K562 (cell line): ENCODE measurements around the gene PARD3B. TPM values are rescaled to one million over a fixed set of nuclear protein-coding genes. Genes with fewer than 3 reads are reported as not detected.

Experiments
- ATAC-seq: fragments of 200-7000 bp; cut with Tn5 transposase; 3 replicates; pipeline ENCODE4 v1.9.1; 2020; ENCODE audit warnings: moderate library complexity
- BruUV-seq: library from RNA; stranded (reverse); fragments of 400-500 nt; replicated peaks from 2 replicates; lab custom pipeline; 2021; lab: Mats Ljungman, UMichigan
- CTCF ChIA-PET: fragments of 300-600 bp; formaldehyde crosslinking; extraction: SDS; loops from one replicate; lab custom pipeline; 2021; ENCODE audit warnings: low intra/inter-chr PET ratio; lab: Yijun Ruan, JAX
- POLR2A ChIA-PET: fragments of 300-600, 350-650 bp; sonication (Branson Sonifier 250); formaldehyde crosslinking; extraction: SDS; loops from one replicate; lab custom pipeline; 2021; ENCODE audit warnings: antibody characterized with exemption, inconsistent platforms; lab: Yijun Ruan, JAX
- DNase-seq, 4 experiments: peaks; one replicate each; pipeline versions ENCODE4 v3.0.0 to v3.0.0-alpha.2; 2011 to 2018; ENCODE audit warnings: low spot score in 3 of 4, mixed read lengths in 3 of 4; ENCODE audit errors: extremely low read depth in 1 of 4
- FAIRE-seq: peaks from 2 replicates; lab custom pipeline; 2011; peaks lifted over from hg19 to GRCh38; lab: Jason Lieb, UNC
- H2AFZ ChIP-seq: 2 replicates; pipeline ENCODE4 v1.6.0; 2011; ENCODE audit warnings: low read depth, low read length, control low read depth, inconsistent platforms
- H3K27ac ChIP-seq: fragments of 200-600 bp; 3 replicates; pipeline ENCODE4 v1.8.0; 2011; ENCODE audit warnings: low read depth, mild to moderate bottlenecking, control low read depth, inconsistent platforms, low read length, moderate library complexity, mixed read lengths; ENCODE audit errors: extremely low read depth
- H3K27me3 ChIP-seq, 2 experiments: fragments of 300-600 bp in 1 of 2; 2 replicates in 1 of 2; 3 replicates in 1 of 2; pipeline versions ENCODE4 v1.6.0 to v1.8.0; 2011; ENCODE audit warnings: inconsistent platforms in 2 of 2, low read length in 2 of 2, mild to moderate bottlenecking in 1 of 2, mixed read lengths in 1 of 2, moderate library complexity in 1 of 2; ENCODE audit not compliant: control insufficient read depth in 2 of 2, insufficient read depth in 2 of 2
- H3K36me3 ChIP-seq: fragments of 300-600 bp; 3 replicates; pipeline ENCODE4 v1.8.0; 2011; ENCODE audit warnings: mild to moderate bottlenecking, low read length, inconsistent platforms; ENCODE audit not compliant: control insufficient read depth, insufficient read depth
- H3K4me1 ChIP-seq, 2 experiments: fragments of 200-600 bp in 1 of 2; replicated peaks in 1 of 2; 2 replicates in 1 of 2; 3 replicates in 1 of 2; pipeline versions ENCODE4 v1.5.1 to v1.8.0; 2011; ENCODE audit warnings: inconsistent platforms in 2 of 2, low read length in 2 of 2, mild to moderate bottlenecking in 1 of 2, mixed read lengths in 1 of 2, moderate library complexity in 1 of 2; ENCODE audit not compliant: control insufficient read depth in 2 of 2, insufficient read depth in 2 of 2
- H3K4me2 ChIP-seq: 2 replicates; pipeline ENCODE4 v1.6.1; 2011; ENCODE audit warnings: low read length, control low read depth, inconsistent platforms, mixed read lengths; ENCODE audit not compliant: insufficient read depth
- H3K4me3 ChIP-seq: fragments of 200-600 bp; sonication (generic), shearing (Covaris generic); 2 replicates; pipeline ENCODE4 v1.5.1; 2016; ENCODE audit warnings: control low read depth, inconsistent platforms
- H3K79me2 ChIP-seq: fragments of 200-600 bp; 3 replicates; pipeline ENCODE4 v1.8.0; 2011; ENCODE audit warnings: low read length, inconsistent platforms; ENCODE audit not compliant: control insufficient read depth, insufficient read depth
- H3K9ac ChIP-seq, 2 experiments: 2 replicates each; pipeline versions ENCODE4 v1.6.0 to v1.6.1; 2011; ENCODE audit warnings: low read depth in 2 of 2, low read length in 2 of 2, control low read depth in 1 of 2, inconsistent platforms in 1 of 2, mild to moderate bottlenecking in 1 of 2, mixed read lengths in 1 of 2; ENCODE audit not compliant: insufficient read depth in 1 of 2
- H3K9me1 ChIP-seq: one replicate; pipeline ENCODE4 v1.6.0; 2011; ENCODE audit warnings: inconsistent platforms, mild to moderate bottlenecking, low read length, moderate library complexity; ENCODE audit not compliant: control insufficient read depth, insufficient read depth
- H3K9me3 ChIP-seq: replicated peaks from 2 replicates; pipeline ENCODE4 v1.5.1; 2011; ENCODE audit warnings: low read depth, low read length, inconsistent platforms; ENCODE audit not compliant: control insufficient read depth, insufficient read depth
- H4K20me1 ChIP-seq: replicated peaks from 2 replicates; pipeline ENCODE4 v1.6.1; 2011; ENCODE audit warnings: low read length, inconsistent platforms, mixed read lengths; ENCODE audit not compliant: control insufficient read depth, insufficient read depth
- DNMT1 ChIP-seq: fragments of 450-650 bp; IDR thresholded peaks from 2 replicates; pipeline ENCODE4 v1.6.1; 2016; ENCODE audit warnings: antibody characterized with exemption, mild to moderate bottlenecking
- HNRNPUL1 ChIP-seq: fragments of 200-400 bp; formaldehyde crosslinking; IDR thresholded peaks from 2 replicates; pipeline ENCODE4 v1.6.1; 2017; ENCODE audit warnings: low read length
- MCM3 ChIP-seq: fragments of 450-650 bp; IDR thresholded peaks from 2 replicates; pipeline ENCODE4 v1.6.1; 2016
- NFIX ChIP-seq: fragments of 250-450 bp; sonication (Bioruptor Pico); IDR thresholded peaks from 2 replicates; pipeline ENCODE4 v1.4.0; 2020; ENCODE audit warnings: low read depth, mild to moderate bottlenecking, moderate library complexity
- NR0B1 ChIP-seq: fragments of 450-650 bp; IDR thresholded peaks from one replicate; pipeline ENCODE4 v1.6.1; 2018; ENCODE audit warnings: mild to moderate bottlenecking, moderate library complexity; ENCODE audit not compliant: partially characterized antibody
- PML ChIP-seq: IDR thresholded peaks from 2 replicates; pipeline ENCODE4 v1.6.1; 2012; ENCODE audit warnings: low read length, inconsistent platforms
- SPI1 ChIP-seq: IDR thresholded peaks from 2 replicates; pipeline ENCODE4 v1.6.1; 2011; ENCODE audit warnings: low read depth, low read length, control low read depth, borderline replicate concordance
- SUPT5H ChIP-seq: fragments of 450-650 bp; IDR thresholded peaks from 2 replicates; pipeline ENCODE4 v1.6.1; 2016
- ZNF212 ChIP-seq: fragments of 450-650 bp; formaldehyde crosslinking; IDR thresholded peaks from 2 replicates; pipeline ENCODE4 v1.4.0; 2020; ENCODE audit warnings: mild to moderate bottlenecking
- ZNF766 ChIP-seq: fragments of 200-800 bp; sonication (Bioruptor generic); conservative IDR thresholded peaks from 2 replicates; pipeline ENCODE4 v1.6.1; 2016; ENCODE audit warnings: missing genetic modification characterization, missing compliant biosample characterization
- ZNF830 ChIP-seq: fragments of 250-450 bp; sonication (Bioruptor Pico); IDR thresholded peaks from 2 replicates; pipeline ENCODE4 v1.5.0; 2021; ENCODE audit warnings: mild to moderate bottlenecking
- WGBS: fragments of 100-300 bp; shearing (Covaris generic); methylation state at CpG from one replicate; pipeline ENCODE4 v1.1.6; 2016; ENCODE audit warnings: low coverage, mixed read lengths; ENCODE audit not compliant: insufficient coverage; ENCODE audit errors: missing lambda C conversion rate; 5-methylcytosine and 5-hydroxymethylcytosine counted together
- in situ Hi-C: fragments of 300-500 bp; cut with MboI; formaldehyde crosslinking; loops from 4 replicates; pipeline ENCODE4 v1.15.0; 2018; ENCODE audit warnings: inconsistent platforms, mixed read lengths
- intact Hi-C: fragments of 100-400 bp; cut with micrococcal nuclease; formaldehyde crosslinking; loops from 2 replicates; pipeline ENCODE4 v1.14.2; 2022
- polyA plus RNA-seq, 8 experiments: library from polyadenylated mRNA; depleted of rRNA in 4 of 8; stranded (reverse) in 5 of 8; unstranded in 3 of 8; fragments of >200 nt; fragmentation: Nextera tagmentation in 2 of 8; fragmentation: Illumina TruSeq in 1 of 8; extraction: Ambion mirVana in 2 of 8; extraction: Trizol in 1 of 8; gene quantifications; 2 replicates each; pipeline versions ENCODE4 v1.2.1 to v1.2.3, GENCODE V29; 2011 to 2014; ENCODE audit warnings: inconsistent platforms in 1 of 8, missing spikeins in 1 of 8
- total RNA-seq, 7 experiments: library from RNA; depleted of rRNA in 6 of 7; stranded (reverse); fragments of >200 nt in 6 of 7; fragmentation: Illumina TruSeq in 2 of 7; extraction: Trizol in 2 of 7; gene quantifications; 2 replicates each; pipeline versions ENCODE4 v1.2.1 to v1.2.3, GENCODE V29; 2011 to 2021; ENCODE audit warnings: low replicate concordance in 1 of 7
- TF ChIP-seq, protein P1 (sequence below): conservative IDR thresholded peaks from 2 replicates; pipeline ENCODE4 v1.6.1; 2011; ENCODE audit warnings: low read depth, mild to moderate bottlenecking, low read length; ENCODE audit not compliant: control insufficient read depth
- TF ChIP-seq, protein P2 (sequence below): fragments of 250-450 bp; sonication (Bioruptor Pico); IDR thresholded peaks from 2 replicates; pipeline ENCODE4 v1.4.0; 2020; ENCODE audit warnings: borderline replicate concordance

Gene PARD3B
- total and polyA plus RNA-seq, 9 of the 15 experiments (the other 6 are each of a cell fraction or from before 2014, with no cell fraction given) = 0.15 to 3.0 (median 1.1) TPM

DNA sequence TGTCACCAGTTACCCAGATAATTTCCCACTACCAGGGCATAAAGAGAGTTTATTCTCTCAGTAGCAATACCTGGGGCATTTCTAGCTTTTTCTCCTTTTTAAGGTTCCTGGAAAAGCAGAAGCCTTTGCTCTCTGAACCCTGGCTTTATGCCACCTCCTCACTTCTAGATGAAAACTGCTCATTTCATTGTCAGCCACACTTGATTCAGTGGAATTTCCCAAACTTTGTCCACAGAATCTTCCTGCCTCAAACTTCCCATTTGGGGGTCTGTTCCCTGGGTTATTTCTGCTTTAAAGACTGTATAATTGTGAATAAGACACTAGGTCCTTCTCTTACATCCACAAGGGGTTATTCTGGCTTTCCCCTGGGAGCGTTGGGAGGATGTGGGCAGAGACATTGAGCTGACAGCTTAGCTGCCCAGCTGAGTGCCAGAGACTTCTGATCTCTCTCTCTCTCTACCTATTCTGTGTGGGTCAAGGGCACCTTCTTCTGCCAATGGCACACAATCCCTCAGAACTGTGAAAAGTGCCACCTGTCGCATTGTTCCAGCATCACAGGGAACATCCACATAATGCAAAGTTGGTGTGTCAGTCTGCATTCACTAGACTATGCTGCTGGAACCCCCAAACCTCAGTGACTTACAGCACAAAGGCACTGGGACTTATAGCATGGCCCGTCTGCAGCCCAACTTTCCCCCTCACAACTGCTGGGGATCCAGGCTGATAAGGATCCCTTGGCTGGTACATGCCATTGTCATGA is 1117.1 kb downstream of the PARD3B start (continued):
- TF ChIP-seq, protein P1, sequence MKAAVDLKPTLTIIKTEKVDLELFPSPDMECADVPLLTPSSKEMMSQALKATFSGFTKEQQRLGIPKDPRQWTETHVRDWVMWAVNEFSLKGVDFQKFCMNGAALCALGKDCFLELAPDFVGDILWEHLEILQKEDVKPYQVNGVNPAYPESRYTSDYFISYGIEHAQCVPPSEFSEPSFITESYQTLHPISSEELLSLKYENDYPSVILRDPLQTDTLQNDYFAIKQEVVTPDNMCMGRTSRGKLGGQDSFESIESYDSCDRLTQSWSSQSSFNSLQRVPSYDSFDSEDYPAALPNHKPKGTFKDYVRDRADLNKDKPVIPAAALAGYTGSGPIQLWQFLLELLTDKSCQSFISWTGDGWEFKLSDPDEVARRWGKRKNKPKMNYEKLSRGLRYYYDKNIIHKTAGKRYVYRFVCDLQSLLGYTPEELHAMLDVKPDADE = no peak
- TF ChIP-seq ZNF830 = no peak

DNA sequence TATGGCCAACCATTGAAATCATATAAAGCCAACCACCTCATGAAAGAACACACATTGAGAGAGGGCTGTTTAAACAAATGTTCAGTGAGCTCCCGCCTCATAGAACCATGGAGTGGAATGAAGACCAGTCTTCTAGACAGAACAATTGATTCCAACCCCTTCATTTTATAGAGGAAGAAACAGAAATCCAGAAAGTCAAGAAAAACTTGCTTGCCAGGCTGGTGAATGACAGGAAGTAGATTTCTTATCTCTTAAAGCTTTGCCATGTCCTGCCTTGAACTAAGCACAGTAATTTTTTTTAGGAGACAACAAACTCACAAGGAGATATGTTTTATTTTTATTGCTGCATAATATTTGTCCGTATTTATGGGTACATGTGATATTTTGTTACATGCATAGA is 1120.5 kb downstream of the PARD3B start:
- H3K4me3 ChIP-seq = no peak overlapping the region
- FAIRE-seq = no peak
- CTCF ChIA-PET = no interaction called here

More for the DNA sequence above, 1120.5 kb downstream of the PARD3B start:
- TF ChIP-seq HNRNPUL1 = no peak
- TF ChIP-seq, protein P2, sequence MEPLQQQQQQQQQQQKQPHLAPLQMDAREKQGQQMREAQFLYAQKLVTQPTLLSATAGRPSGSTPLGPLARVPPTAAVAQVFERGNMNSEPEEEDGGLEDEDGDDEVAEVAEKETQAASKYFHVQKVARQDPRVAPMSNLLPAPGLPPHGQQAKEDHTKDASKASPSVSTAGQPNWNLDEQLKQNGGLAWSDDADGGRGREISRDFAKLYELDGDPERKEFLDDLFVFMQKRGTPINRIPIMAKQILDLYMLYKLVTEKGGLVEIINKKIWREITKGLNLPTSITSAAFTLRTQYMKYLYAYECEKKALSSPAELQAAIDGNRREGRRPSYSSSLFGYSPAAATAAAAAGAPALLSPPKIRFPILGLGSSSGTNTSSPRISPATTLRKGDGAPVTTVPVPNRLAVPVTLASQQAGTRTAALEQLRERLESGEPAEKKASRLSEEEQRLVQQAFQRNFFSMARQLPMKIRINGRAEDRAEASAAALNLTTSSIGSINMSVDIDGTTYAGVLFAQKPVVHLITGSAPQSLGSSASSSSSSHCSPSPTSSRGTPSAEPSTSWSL (CRISPR knock-in tag) = no peak
- TF ChIP-seq DNMT1 = no peak
- TF ChIP-seq ZNF830 = no peak
- TF ChIP-seq NR0B1 = no peak
- no peak for TF ChIP-seq MCM3
- no peak for TF ChIP-seq ZNF212 (CRISPR knock-in tag)
- TF ChIP-seq SUPT5H = no peak
- TF ChIP-seq SPI1 = no peak
- TF ChIP-seq PML = no peak
- TF ChIP-seq NFIX (CRISPR knock-in tag) = no peak
- TF ChIP-seq ZNF766 = no peak
- TF ChIP-seq, all 486 proteins: peak for 0
- intact Hi-C loops = no loop called here
- Histone ChIP-seq H3K79me2 (no peaks in the 10 kb centered on the region), H3K27ac (no peak overlapping the region), H3K9me3 (no peaks in the 10 kb centered on the region), H3K9ac (no peak overlapping the region), H3K36me3 (no peaks in the 10 kb centered on the region), H3K4me1 (no peaks in the 10 kb centered on the region), H3K4me2 (no peak overlapping the region), H3K9me1 (no peaks in the 10 kb centered on the region), H2AFZ (no peak overlapping the region), H3K27me3 (no peaks in the 10 kb centered on the region), H4K20me1 (no peaks in the 10 kb centered on the region)
- in situ Hi-C loops = no loop called here
- no TSS peak for BruUV-seq
- DNase-seq = no peak
- no peak for ATAC-seq
- WGBS = 0% methylated on average over 2 of the region's 2 CpGs
- POLR2A ChIA-PET = no interaction called here
